ENCODE results near the gene ANKRD39.

Gene ANKRD39

GRCh38 chr2:96878796-96879544 lies 21.2 kb upstream of the ANKRD39 start:
- Histone ChIP-seq H3K4me1 (ENCODE audit: control insufficient read depth, insufficient read depth, low read length) (peaks cover 24% of the 10 kb centered on the region), H3K4me3 (ENCODE audit: low read length) (no peak overlapping the region), H3K36me3 (ENCODE audit: control insufficient read depth, insufficient read depth, low read length) (no peaks in the 10 kb centered on the region), H3K9me3 (ENCODE audit: control insufficient read depth, insufficient read depth, low read length) (no peaks in the 10 kb centered on the region), H3K27me3 (ENCODE audit: control insufficient read depth, insufficient read depth, low read length) (no peaks in the 10 kb centered on the region), H3K27ac (ENCODE audit: low read length) (no peak overlapping the region)
- no CpG with 5 or more reads among the region's 22 CpGs for WGBS (ENCODE audit: insufficient coverage, insufficient read length)
- DNase-seq (ENCODE audit: low read depth, low spot score): no peak

- Histone ChIP-seq H3K4me1 (ENCODE audit: control insufficient read depth, insufficient read depth, low read length) (peaks cover 24% of the 10 kb centered on the region), H3K9me3 (ENCODE audit: control insufficient read depth, insufficient read depth, low read length) (no peaks in the 10 kb centered on the region), H3K27me3 (ENCODE audit: control insufficient read depth, insufficient read depth, low read length) (no peaks in the 10 kb centered on the region), H3K4me3 (ENCODE audit: low read length) (no peak overlapping the region), H3K27ac (ENCODE audit: low read length) (no peak overlapping the region), H3K36me3 (ENCODE audit: control insufficient read depth, insufficient read depth, low read length) (no peaks in the 10 kb centered on the region)
- WGBS (ENCODE audit: insufficient coverage, insufficient read length): no CpG with 5 or more reads among the region's 7 CpGs
- no peak for DNase-seq (ENCODE audit: low read depth, low spot score)
Measured at GRCh38 chr2:96878171-96878570, 20.4 kb upstream of the ANKRD39 start.

GRCh38 chr2:96877631-96878092 lies 19.8 kb upstream of the ANKRD39 start:
- no CpG with 5 or more reads among the region's 15 CpGs for WGBS (ENCODE audit: insufficient coverage, insufficient read length)

GRCh38 chr2:96877042-96877451 lies 19.2 kb upstream of the ANKRD39 start:
- peaks cover 16% of the 10 kb centered on the region for H3K4me1 ChIP-seq (ENCODE audit: control insufficient read depth, insufficient read depth, low read length)
- no peak for DNase-seq (ENCODE audit: low read depth, low spot score)
- no CpG with 5 or more reads among the region's 6 CpGs for WGBS (ENCODE audit: insufficient coverage, insufficient read length)
- H3K36me3 ChIP-seq (ENCODE audit: control insufficient read depth, insufficient read depth, low read length): no peaks in the 10 kb centered on the region
- H3K4me3 ChIP-seq (ENCODE audit: low read length): no peak overlapping the region
- no peaks in the 10 kb centered on the region for H3K27me3 ChIP-seq (ENCODE audit: control insufficient read depth, insufficient read depth, low read length)
- no peaks in the 10 kb centered on the region for H3K9me3 ChIP-seq (ENCODE audit: control insufficient read depth, insufficient read depth, low read length)
- no peak overlapping the region for H3K27ac ChIP-seq (ENCODE audit: low read length)

More at GRCh38 chr2:96877631-96878092, 19.8 kb upstream of the ANKRD39 start:
- no peaks in the 10 kb centered on the region for H3K9me3 ChIP-seq (ENCODE audit: control insufficient read depth, insufficient read depth, low read length)
- H3K36me3 ChIP-seq (ENCODE audit: control insufficient read depth, insufficient read depth, low read length): no peaks in the 10 kb centered on the region
- peaks cover 22% of the 10 kb centered on the region for H3K4me1 ChIP-seq (ENCODE audit: control insufficient read depth, insufficient read depth, low read length)
- no peaks in the 10 kb centered on the region for H3K27me3 ChIP-seq (ENCODE audit: control insufficient read depth, insufficient read depth, low read length)
- DNase-seq (ENCODE audit: low read depth, low spot score): no peak
- no peak overlapping the region for H3K4me3 ChIP-seq (ENCODE audit: low read length)
- H3K27ac ChIP-seq (ENCODE audit: low read length): no peak overlapping the region

- no peak overlapping the region for H3K4me3 ChIP-seq (ENCODE audit: low read length)
- no peak overlapping the region for H3K27ac ChIP-seq (ENCODE audit: low read length)
- no peaks in the 10 kb centered on the region for H3K36me3 ChIP-seq (ENCODE audit: control insufficient read depth, insufficient read depth, low read length)
- peaks cover 12% of the 10 kb centered on the region for H3K4me1 ChIP-seq (ENCODE audit: control insufficient read depth, insufficient read depth, low read length)
- no CpG with 5 or more reads among the region's 16 CpGs for WGBS (ENCODE audit: insufficient coverage, insufficient read length)
- H3K9me3 ChIP-seq (ENCODE audit: control insufficient read depth, insufficient read depth, low read length): no peaks in the 10 kb centered on the region
- H3K27me3 ChIP-seq (ENCODE audit: control insufficient read depth, insufficient read depth, low read length): no peaks in the 10 kb centered on the region
- DNase-seq (ENCODE audit: low read depth, low spot score): no peak
Measured at GRCh38 chr2:96876269-96877041, 18.6 kb upstream of the ANKRD39 start.

- no peak for DNase-seq (ENCODE audit: low read depth, low spot score)
- no peak overlapping the region for H3K4me3 ChIP-seq (ENCODE audit: low read length)
- H3K9me3 ChIP-seq (ENCODE audit: control insufficient read depth, insufficient read depth, low read length): no peaks in the 10 kb centered on the region
- no peaks in the 10 kb centered on the region for H3K36me3 ChIP-seq (ENCODE audit: control insufficient read depth, insufficient read depth, low read length)
- no peak overlapping the region for H3K27ac ChIP-seq (ENCODE audit: low read length)
- peaks cover 10% of the 10 kb centered on the region for H3K4me1 ChIP-seq (ENCODE audit: control insufficient read depth, insufficient read depth, low read length)
- WGBS (ENCODE audit: insufficient coverage, insufficient read length): no CpG with 5 or more reads among the region's 14 CpGs
- no peaks in the 10 kb centered on the region for H3K27me3 ChIP-seq (ENCODE audit: control insufficient read depth, insufficient read depth, low read length)
Measured at GRCh38 chr2:96875498-96876268, 17.9 kb upstream of the ANKRD39 start.

GRCh38 chr2:96874198-96874831 lies 16.5 kb upstream of the ANKRD39 start:
- H3K27me3 ChIP-seq (ENCODE audit: control insufficient read depth, insufficient read depth, low read length): no peaks in the 10 kb centered on the region
- no peak overlapping the region for H3K4me3 ChIP-seq (ENCODE audit: low read length)
- WGBS (ENCODE audit: insufficient coverage, insufficient read length): no CpG with 5 or more reads among the region's 18 CpGs
- peaks cover 12% of the 10 kb centered on the region for H3K4me1 ChIP-seq (ENCODE audit: control insufficient read depth, insufficient read depth, low read length)
- H3K36me3 ChIP-seq (ENCODE audit: control insufficient read depth, insufficient read depth, low read length): no peaks in the 10 kb centered on the region
- no peak for DNase-seq (ENCODE audit: low read depth, low spot score)
- no peak overlapping the region for H3K27ac ChIP-seq (ENCODE audit: low read length)
- H3K9me3 ChIP-seq (ENCODE audit: control insufficient read depth, insufficient read depth, low read length): no peaks in the 10 kb centered on the region

- Histone ChIP-seq H3K9me3 (ENCODE audit: control insufficient read depth, insufficient read depth, low read length) (no peaks in the 10 kb centered on the region), H3K4me1 (ENCODE audit: control insufficient read depth, insufficient read depth, low read length) (peaks cover 12% of the 10 kb centered on the region), H3K27me3 (ENCODE audit: control insufficient read depth, insufficient read depth, low read length) (no peaks in the 10 kb centered on the region), H3K36me3 (ENCODE audit: control insufficient read depth, insufficient read depth, low read length) (no peaks in the 10 kb centered on the region), H3K27ac (ENCODE audit: low read length) (no peak overlapping the region), H3K4me3 (ENCODE audit: low read length) (no peak overlapping the region)
- no CpG with 5 or more reads among the region's 8 CpGs for WGBS (ENCODE audit: insufficient coverage, insufficient read length)
- DNase-seq (ENCODE audit: low read depth, low spot score): no peak
Measured at GRCh38 chr2:96873651-96874096, 15.9 kb upstream of the ANKRD39 start.

- DNase-seq (ENCODE audit: low read depth, low spot score): no peak
- Histone ChIP-seq H3K27me3 (ENCODE audit: control insufficient read depth, insufficient read depth, low read length) (no peaks in the 10 kb centered on the region), H3K36me3 (ENCODE audit: control insufficient read depth, insufficient read depth, low read length) (no peaks in the 10 kb centered on the region), H3K27ac (ENCODE audit: low read length) (no peak overlapping the region), H3K4me3 (ENCODE audit: low read length) (no peak overlapping the region), H3K9me3 (ENCODE audit: control insufficient read depth, insufficient read depth, low read length) (no peaks in the 10 kb centered on the region), H3K4me1 (ENCODE audit: control insufficient read depth, insufficient read depth, low read length) (peaks cover 12% of the 10 kb centered on the region)
- WGBS (ENCODE audit: insufficient coverage, insufficient read length): no CpG with 5 or more reads among the region's 14 CpGs
Measured at GRCh38 chr2:96872591-96873349, 15.0 kb upstream of the ANKRD39 start.

Measured in iPS DF 6.9 (cell line).